Adipocyte (in vitro differentiated cells): ENCODE measurements around the gene CAV1.

Source experiments
- DNase-seq: peaks from one replicate; pipeline ENCODE4 v3.0.0-alpha.2; 2015; ENCODE audit warnings: low read depth
- H3K27me3 ChIP-seq: replicated peaks from 2 replicates; pipeline ENCODE4 v1.7.0; 2013; ENCODE audit warnings: mild to moderate bottlenecking, low read length, moderate library complexity; ENCODE audit not compliant: control insufficient read depth, insufficient read depth
- H3K36me3 ChIP-seq: 2 replicates; pipeline ENCODE4 v1.7.0; 2013; ENCODE audit warnings: low read length, mild to moderate bottlenecking, moderate library complexity; ENCODE audit not compliant: control insufficient read depth, insufficient read depth, severe bottlenecking
- H3K4me1 ChIP-seq: 2 replicates; pipeline ENCODE4 v1.7.0; 2013; ENCODE audit warnings: mild to moderate bottlenecking, low read length, moderate library complexity; ENCODE audit not compliant: control insufficient read depth, insufficient read depth
- H3K4me3 ChIP-seq: 2 replicates; pipeline ENCODE4 v1.7.0; 2013; ENCODE audit warnings: mild to moderate bottlenecking, low read length, moderate library complexity
- H3K9ac ChIP-seq: 2 replicates; pipeline ENCODE4 v1.7.0; 2013; ENCODE audit warnings: mild to moderate bottlenecking, low read length, moderate library complexity
- H3K9me3 ChIP-seq: 2 replicates; pipeline ENCODE4 v1.7.0; 2013; ENCODE audit warnings: mild to moderate bottlenecking, low read length, moderate library complexity; ENCODE audit not compliant: control insufficient read depth

Gene CAV1

DNA sequence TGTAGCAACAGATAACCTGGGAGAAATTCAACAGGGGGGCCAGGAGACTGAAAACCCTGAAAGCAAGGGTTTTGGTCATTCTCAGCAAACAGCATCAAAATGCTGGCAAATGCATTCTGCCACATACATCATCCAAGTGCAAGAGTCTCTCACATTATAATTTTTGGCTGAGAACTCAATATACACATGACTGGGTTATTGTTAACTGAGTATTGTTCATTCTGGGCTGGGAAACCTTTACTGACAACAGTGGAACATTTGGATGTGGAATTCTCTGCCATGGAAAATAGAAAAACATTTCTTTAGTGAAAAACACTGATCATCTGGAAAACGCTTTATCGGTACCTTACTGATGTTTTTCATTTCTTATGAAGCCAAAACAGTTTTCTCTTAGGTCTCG is 74.0 kb downstream of the CAV1 start:
- Histone ChIP-seq H3K27me3 (peaks cover 6% of the 10 kb centered on the region), H3K36me3 (no peaks in the 10 kb centered on the region), H3K4me3 (no peak overlapping the region), H3K9me3 (no peaks in the 10 kb centered on the region), H3K4me1 (no peaks in the 10 kb centered on the region), H3K9ac (no peak overlapping the region)
- DNase-seq, result no peak

GRCh38 chr7:116601426-116601825 is 76.6 kb downstream of the CAV1 start:
- H3K36me3 ChIP-seq, result no peaks in the 10 kb centered on the region
- no peak overlapping the region for H3K9ac ChIP-seq
- H3K4me3 ChIP-seq, result no peak overlapping the region
- no peak for DNase-seq
- H3K9me3 ChIP-seq, result no peaks in the 10 kb centered on the region
- H3K4me1 ChIP-seq, result no peaks in the 10 kb centered on the region
- H3K27me3 ChIP-seq, result peaks cover 6% of the 10 kb centered on the region

DNA sequence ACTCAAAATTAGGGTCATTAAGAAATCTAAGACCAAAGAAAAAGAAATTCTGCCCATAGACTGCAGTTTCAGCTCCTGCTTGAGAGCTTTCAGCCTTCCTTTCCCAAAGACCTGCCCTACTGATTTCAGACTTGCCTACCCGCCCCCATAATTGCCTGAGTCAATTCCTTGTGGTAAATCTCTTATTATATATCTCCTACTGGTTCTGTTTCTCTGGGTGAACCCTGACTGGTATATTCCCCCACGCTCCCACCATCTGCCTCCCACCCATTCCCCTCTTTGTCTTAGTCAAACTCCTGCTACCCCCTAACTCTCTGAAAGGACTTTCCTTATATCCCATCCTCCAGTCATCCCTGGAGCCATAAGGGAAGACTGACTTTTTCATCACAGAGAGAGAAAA is 82.5 kb downstream of the CAV1 start:
- no peak for DNase-seq
- H3K9ac ChIP-seq, result no peak overlapping the region
- no peak overlapping the region for H3K4me3 ChIP-seq
- peaks cover 4% of the 10 kb centered on the region for H3K4me1 ChIP-seq
- H3K9me3 ChIP-seq, result no peaks in the 10 kb centered on the region
- no peaks in the 10 kb centered on the region for H3K36me3 ChIP-seq
- H3K27me3 ChIP-seq, result no peaks in the 10 kb centered on the region

- no peaks in the 10 kb centered on the region for H3K36me3 ChIP-seq
- H3K27me3 ChIP-seq, result peaks cover 4% of the 10 kb centered on the region
- no peak for DNase-seq
- no peaks in the 10 kb centered on the region for H3K9me3 ChIP-seq
- no peak overlapping the region for H3K4me3 ChIP-seq
- peaks cover 4% of the 10 kb centered on the region for H3K4me1 ChIP-seq
- no peak overlapping the region for H3K9ac ChIP-seq
Measured at GRCh38 chr7:116610210-116610609, 85.4 kb downstream of the CAV1 start.

- no peaks in the 10 kb centered on the region for H3K9me3 ChIP-seq
- no peak overlapping the region for H3K4me3 ChIP-seq
Measured at GRCh38 chr7:116610721-116611120, 85.9 kb downstream of the CAV1 start.

More at GRCh38 chr7:116610721-116611120, 85.9 kb downstream of the CAV1 start:
- no peak for DNase-seq
- no peak overlapping the region for H3K9ac ChIP-seq
- H3K27me3 ChIP-seq, result peaks cover 4% of the 10 kb centered on the region
- H3K36me3 ChIP-seq, result no peaks in the 10 kb centered on the region
- peaks cover 4% of the 10 kb centered on the region for H3K4me1 ChIP-seq
